H1 (cell line): Measurements from ENCODE around the gene NFKB1. TPM values are rescaled to one million over a fixed set of nuclear protein-coding genes. Genes with fewer than 3 reads are reported as not detected.

Experiments
- ATF3 ChIP-seq: IDR thresholded peaks from 2 replicates; pipeline ENCODE4 v1.6.1; 2011; ENCODE audit warnings: low read depth, mild to moderate bottlenecking, low read length; ENCODE audit not compliant: insufficient read depth
- MAX ChIP-seq: IDR thresholded peaks from 2 replicates; pipeline ENCODE4 v1.6.1; 2012; ENCODE audit warnings: inconsistent platforms
- RXRA ChIP-seq: IDR thresholded peaks from 2 replicates; pipeline ENCODE4 v1.6.1; 2011; ENCODE audit warnings: low read depth, mild to moderate bottlenecking, low read length, moderate library complexity; ENCODE audit not compliant: insufficient read depth
- SP4 ChIP-seq: IDR thresholded peaks from 2 replicates; pipeline ENCODE4 v1.6.1; 2012; ENCODE audit warnings: low read length, inconsistent platforms
- SUZ12 ChIP-seq: fragments of 200-600 bp; sonication (generic); IDR thresholded peaks from 2 replicates; pipeline ENCODE4 v1.6.1; 2012; ENCODE audit warnings: mild to moderate bottlenecking, inconsistent platforms, low read length, moderate library complexity, mixed read lengths
- polyA plus RNA-seq, 7 experiments: library from polyadenylated mRNA; depleted of rRNA in 3 of 7; stranded (reverse) in 5 of 7; unstranded in 2 of 7; fragments of >200 nt in 5 of 7; fragments of 200-250 nt in 2 of 7; gene quantifications; 1 replicate in 5 of 7; 2 replicates in 1 of 7; 4 replicates in 1 of 7; pipeline versions ENCODE4 v1.2.1 to v1.2.3, GENCODE V29; 2011 to 2013; ENCODE audit warnings: missing spikeins in 2 of 7, mixed read lengths in 2 of 7
- total RNA-seq: library from RNA; stranded (reverse); fragmentation: NEBNext Ultra II Directional; extraction: Animal tissue kit (Norgen Biotek cat#: 25700); gene quantifications from 2 replicates; pipeline ENCODE4 v1.2.1, GENCODE V29; 2021

NFKB1 gene
- total and polyA plus RNA-seq, 2 of the 8 experiments (the other 6 are each of a cell fraction or from before 2014, with no cell fraction given): 2.9 to 6.8 TPM

GRCh38 chr4:102454268-102454667, 46.9 kb upstream of the NFKB1 start (continued):
- TF ChIP-seq ATF3 (no peak), MAX (no peak), RXRA (no peak), SUZ12 (no peak), SP4 (no peak)
- TF ChIP-seq, all 59 proteins: peak for 0
